Fibroblast of peridontal ligament (primary cell): Measurements from ENCODE around the gene FBXO41.

Experiments
- DNase-seq: peaks from one replicate; pipeline ENCODE4 v3.0.0-alpha.2; 2010; ENCODE audit errors: extremely low read depth

The FBXO41 gene

GRCh38 chr2:73214120-73215035 is 69.9 kb downstream of the FBXO41 start, which contains the start of gene SMYD5:
SMYD5 (plus strand) TSS chr2:73214245; CDS start chr2:73214267, 22 bp downstream.
- DNase-seq: peak; percentile 77

GRCh38 chr2:73212448-73213176 is 71.7 kb downstream of the FBXO41 start:
- DNase-seq: peak; percentile 93

- no peak for DNase-seq
Observed at GRCh38 chr2:73212098-73212447, 72.2 kb downstream of the FBXO41 start.

GRCh38 chr2:73210696-73211095 is 73.6 kb downstream of the FBXO41 start:
- no peak for DNase-seq

- DNase-seq: no peak
Observed at GRCh38 chr2:73210019-73210418, 74.3 kb downstream of the FBXO41 start.

- no peak for DNase-seq
Observed at GRCh38 chr2:73208258-73208657, 76.0 kb downstream of the FBXO41 start.

GRCh38 chr2:73205611-73206010 is 78.7 kb downstream of the FBXO41 start:
- DNase-seq: peak; percentile 33
